Keratinocyte (primary cell): ENCODE results near the gene IFIT3.

ENCODE experiments used
- CTCF ChIP-seq, 3 experiments: IDR thresholded peaks in 1 of 3; conservative IDR thresholded peaks in 1 of 3; optimal IDR thresholded peaks in 1 of 3; 2 replicates in 2 of 3; 3 replicates in 1 of 3; pipeline versions ENCODE3 to v1.5.1; 2011; ENCODE audit warnings: low read length in 3 of 3, mild to moderate bottlenecking in 3 of 3, moderate library complexity in 2 of 3, control low read depth in 1 of 3, inconsistent platforms in 1 of 3; ENCODE audit not compliant: insufficient read depth in 2 of 3; ENCODE audit errors: extremely low read depth in 1 of 3
- EZH2 ChIP-seq: IDR thresholded peaks from one replicate; pipeline ENCODE4 v1.6.1; 2012; ENCODE audit warnings: inconsistent platforms, mild to moderate bottlenecking, low read length, moderate library complexity

GRCh38 chr10:89336241-89336640 lies 8.4 kb downstream of the IFIT3 start:
- TF ChIP-seq CTCF (optimal IDR thresholded peaks at IDR 0.05 in 1 of 3, IDR thresholded peaks at IDR 0.05 in 1 of 3, conservative IDR thresholded peaks at IDR 0.05 in 1 of 3; ENCODE audit: extremely low read depth in 1 of 3, insufficient read depth in 2 of 3, low read length in 3 of 3) (no peak), EZH2 (no peak)
